Measurements from ENCODE around the gene STAT5A. TPM values are rescaled to one million over a fixed set of nuclear protein-coding genes. Genes with fewer than 3 reads are reported as not detected.
A peak's percentile ranks its signal among the peaks of the same experiment; 100 is the strongest.

The STAT5A gene
- total and polyA plus RNA-seq, 3 donors from 2014 or later = 13.7 to 37.0 (median 27.8) TPM

DNA sequence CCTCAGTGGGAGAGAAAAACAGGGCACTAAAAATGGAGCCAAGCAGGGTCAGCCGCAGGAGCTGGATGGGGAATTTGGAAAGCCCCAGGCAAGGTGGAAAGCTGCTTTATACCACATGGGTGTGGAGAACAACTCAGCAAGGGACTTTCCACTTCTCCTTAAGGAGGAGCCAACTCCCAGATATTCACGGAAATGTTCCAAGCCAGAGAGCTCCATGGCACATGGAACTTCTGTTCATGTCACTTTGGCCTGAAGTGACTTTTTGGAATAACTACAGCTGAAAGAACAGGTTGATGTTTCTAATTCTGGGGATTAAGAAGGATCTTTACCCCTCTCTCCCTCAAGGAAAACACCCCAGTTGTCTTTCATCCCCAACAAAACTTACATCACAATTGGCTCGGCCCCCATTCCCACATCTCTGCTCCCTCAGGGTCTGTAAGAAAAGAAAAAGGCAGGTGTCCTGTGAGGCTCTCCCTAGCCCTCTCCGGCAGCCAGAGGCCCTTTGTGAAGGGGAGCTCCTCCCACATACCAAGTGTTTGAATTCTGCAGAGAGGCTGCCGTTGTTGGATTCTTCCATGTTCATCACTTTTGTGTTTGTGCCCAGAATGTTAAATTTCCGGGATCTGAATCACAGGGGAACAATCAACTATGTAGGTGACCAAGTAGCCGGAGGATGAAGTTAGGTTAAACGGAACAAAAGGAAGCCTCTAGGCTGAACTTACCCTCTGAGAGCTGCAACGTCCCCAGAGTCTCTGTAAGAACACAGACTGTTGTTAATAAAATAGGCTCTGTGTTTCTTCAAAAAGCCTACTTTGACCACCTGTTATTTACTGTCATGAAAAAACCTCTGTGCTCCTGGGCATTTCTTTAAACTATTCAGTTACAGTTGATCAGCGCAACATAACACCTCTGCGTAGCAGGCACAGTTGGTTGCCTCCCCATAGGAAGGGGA is 41.0 kb downstream of the STAT5A start:
- no peaks in the 10 kb centered on the region for H3K36me3 ChIP-seq (ENCODE audit: low read depth, missing control alignments)

DNA sequence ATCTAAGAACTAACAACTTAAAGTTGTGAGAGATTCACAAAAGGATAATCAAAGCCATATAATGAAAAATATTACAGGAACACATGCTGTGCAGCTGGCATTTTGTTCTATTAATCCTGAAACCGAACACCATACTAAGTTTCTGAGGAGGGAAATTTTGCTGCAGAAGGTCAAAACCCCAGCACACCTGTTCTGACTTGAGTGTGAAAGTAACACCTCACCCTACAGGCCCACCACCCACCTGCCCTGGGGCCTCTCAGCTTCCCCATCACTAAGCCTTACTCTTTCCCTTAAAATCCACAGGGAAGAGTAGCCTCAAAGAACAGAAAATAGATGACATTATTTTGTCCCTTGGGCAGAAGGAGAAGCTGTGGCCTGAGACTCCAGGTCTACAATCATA is 44.8 kb downstream of the STAT5A start:
- Histone ChIP-seq H3K27me3 (no peaks in the 10 kb centered on the region), H3K4me3 (no peak overlapping the region), H3K27ac (no peak overlapping the region), H3K4me1 (peaks cover 7% of the 10 kb centered on the region), H3K36me3 (ENCODE audit: low read depth, missing control alignments) (no peaks in the 10 kb centered on the region), H3K9me3 (no peaks in the 10 kb centered on the region)
- WGBS, 2 donors = 81 to 86% methylated on average over 1 of the region's 1 CpG
- intact Hi-C loops (cut with DNase I; ENCODE audit: low total_unique reads) = no loop called here
- no peak for TF ChIP-seq POLR2A (IDR thresholded peaks at IDR 0.05)
- no peak for TF ChIP-seq CTCF (IDR thresholded peaks at IDR 0.05)
- no peak for DNase-seq

More for the DNA sequence above, 41.0 kb downstream of the STAT5A start:
- Histone ChIP-seq H3K4me1 (peaks cover 7% of the 10 kb centered on the region), H3K27me3 (no peaks in the 10 kb centered on the region), H3K9me3 (no peaks in the 10 kb centered on the region), H3K4me3 (no peak overlapping the region), H3K27ac (peak overlapping the region in 1 of 2 donors; percentile 38)
- no peak for DNase-seq
- intact Hi-C loops (cut with DNase I; ENCODE audit: low total_unique reads) = no loop called here
- WGBS, 2 donors = 38 to 44% methylated on average over 11 of the region's 11 CpGs
- TF ChIP-seq CTCF (IDR thresholded peaks at IDR 0.05) (no peak), POLR2A (IDR thresholded peaks at IDR 0.05) (no peak)

GRCh38 chr17:42334677-42335076 is 46.4 kb downstream of the STAT5A start:
- H3K27ac ChIP-seq = no peak overlapping the region
- DNase-seq = no peak
- H3K36me3 ChIP-seq (ENCODE audit: low read depth, missing control alignments) = no peaks in the 10 kb centered on the region
- intact Hi-C loops (cut with DNase I; ENCODE audit: low total_unique reads) = no loop called here
- H3K27me3 ChIP-seq = no peaks in the 10 kb centered on the region
- no peaks in the 10 kb centered on the region for H3K9me3 ChIP-seq
- H3K4me3 ChIP-seq = no peak overlapping the region
- TF ChIP-seq POLR2A (IDR thresholded peaks at IDR 0.05) (no peak), CTCF (IDR thresholded peaks at IDR 0.05) (peak in 1 of 3 experiments; percentile 11)
- 88 to 94% methylated on average over 3 of the region's 3 CpGs for WGBS, 2 donors
- peaks cover 2% of the 10 kb centered on the region for H3K4me1 ChIP-seq

DNA sequence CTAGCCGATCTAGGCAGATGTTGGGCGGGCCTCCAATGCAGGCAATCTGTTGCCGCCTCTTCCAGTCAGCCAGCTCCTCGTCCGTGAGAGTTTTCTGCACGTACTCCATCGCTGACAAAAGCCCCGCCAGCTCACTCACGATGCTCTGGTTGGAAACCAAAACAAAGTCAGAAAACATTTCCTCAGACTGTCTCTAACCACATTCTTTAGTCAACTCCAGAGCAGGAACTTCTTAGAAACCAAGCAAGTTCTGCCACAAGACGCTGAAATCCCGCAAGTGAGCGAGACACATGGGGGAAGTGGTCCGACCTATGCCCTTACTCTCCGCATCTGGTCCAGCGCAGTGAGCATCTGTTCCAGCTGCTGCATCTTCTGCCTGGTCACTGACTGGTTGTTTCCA is 49.1 kb downstream of the STAT5A start:
- TF ChIP-seq POLR2A (IDR thresholded peaks at IDR 0.05) = no peak
- no peak for TF ChIP-seq CTCF (IDR thresholded peaks at IDR 0.05)
- 84% methylated on average over 15 of the region's 15 CpGs for WGBS, 2 donors
- Histone ChIP-seq H3K4me3 (no peak overlapping the region), H3K4me1 (no peaks in the 10 kb centered on the region), H3K27ac (no peak overlapping the region), H3K9me3 (no peaks in the 10 kb centered on the region), H3K36me3 (ENCODE audit: low read depth, missing control alignments) (no peaks in the 10 kb centered on the region), H3K27me3 (no peaks in the 10 kb centered on the region)
- intact Hi-C loops (cut with DNase I; ENCODE audit: low total_unique reads) = no loop called here
- DNase-seq = no peak
